Renal cortex interstitium (tissue), 11 donors: ENCODE data around the gene NF2. TPM values are rescaled to one million over a fixed set of nuclear protein-coding genes. Genes with fewer than 3 reads are reported as not detected.
A peak's percentile ranks its signal among the peaks of the same experiment; 100 is the strongest.

Experiments used
- DNase-seq, 11 donors: peaks; one replicate each; pipeline ENCODE4 v3.0.0-alpha.2; 2013; ENCODE audit warnings: low read depth in 9 of 11, low spot score in 4 of 11; ENCODE audit errors: extremely low read depth in 1 of 11
- polyA plus RNA-seq, 3 donors: library from polyadenylated mRNA; unstranded; fragments of 120-200 nt; gene quantifications; one replicate each; pipeline ENCODE4 v1.2.1, GENCODE V29; 2013; ENCODE audit not compliant: insufficient read length in 3 of 3

The NF2 gene
- polyA plus RNA-seq, 3 donors, result 27.2 to 29.6 (median 29.3) TPM

GRCh38 chr22:29707010-29707409 is 103.6 kb downstream of the NF2 start:
- DNase-seq, result no peak

GRCh38 chr22:29707471-29707870 is 104.0 kb downstream of the NF2 start:
- no peak for DNase-seq

- DNase-seq, result no peak
These were observed 106.8 kb downstream of the NF2 start for GRCh38 chr22:29710193-29710592.

GRCh38 chr22:29710922-29711593 is 107.6 kb downstream of the NF2 start:
- no peak for DNase-seq

- no peak for DNase-seq
These were observed 108.7 kb downstream of the NF2 start for GRCh38 chr22:29712119-29712518.

GRCh38 chr22:29713156-29713727 is 109.8 kb downstream of the NF2 start:
- DNase-seq, result no peak

- no peak for DNase-seq
These were observed 111.8 kb downstream of the NF2 start for GRCh38 chr22:29715240-29715639.

- no peak for DNase-seq
These were observed 112.3 kb downstream of the NF2 start for GRCh38 chr22:29715705-29716104.

- DNase-seq, result peak; percentile 69 to 88 (median 82)
These were observed 113.5 kb downstream of the NF2 start for GRCh38 chr22:29716814-29717545.

- no peak for DNase-seq
These were observed 114.4 kb downstream of the NF2 start for GRCh38 chr22:29717789-29718188.

- DNase-seq, result no peak
These were observed 115.8 kb downstream of the NF2 start for GRCh38 chr22:29718949-29719898.

- no peak for DNase-seq
These were observed 116.6 kb downstream of the NF2 start, which contains the start of gene CABP7 for GRCh38 chr22:29719899-29720645. Gene CABP7, plus strand, starts transcription at chr22:29720003. Its CDS starts 422 bp downstream, at chr22:29720425.

- DNase-seq, result no peak
These were observed 117.4 kb downstream of the NF2 start for GRCh38 chr22:29720811-29721323.

GRCh38 chr22:29722151-29722550 is 118.7 kb downstream of the NF2 start:
- no peak for DNase-seq

- DNase-seq, result no peak
These were observed 119.2 kb downstream of the NF2 start for GRCh38 chr22:29722587-29722986.

GRCh38 chr22:29723766-29724165 is 120.3 kb downstream of the NF2 start:
- no peak for DNase-seq

GRCh38 chr22:29724843-29725242 is 121.4 kb downstream of the NF2 start:
- DNase-seq, result no peak

GRCh38 chr22:29726106-29726505 is 122.7 kb downstream of the NF2 start:
- no peak for DNase-seq
